Skin epidermis (tissue), 12 donors: Measurements from ENCODE around the gene ERICH4.
"Not testable (repeated sequence)": the region's sequence is repeated elsewhere in the genome, so short reads cannot be mapped to it uniquely, and the experiment has no call there.

Experiments
- H3K27ac ChIP-seq, 21 experiments: fragments of 200-600 bp; sonication (generic) in 11 of 21; one replicate each; pipeline ENCODE4 v1.5.0; 2020; ENCODE audit warnings: mild to moderate bottlenecking in 3 of 21, inconsistent platforms in 2 of 21, moderate library complexity in 2 of 21
- H3K4me3 ChIP-seq, 7 experiments: fragments of 200-600 bp; sonication (generic) in 2 of 7; one replicate each; pipeline ENCODE4 v1.5.0; 2020; ENCODE audit warnings: inconsistent platforms in 2 of 7, mild to moderate bottlenecking in 2 of 7, moderate library complexity in 1 of 7

ERICH4 gene

GRCh38 chr19:41456342-41456918 is 13.5 kb downstream of the ERICH4 start:
- H3K27ac ChIP-seq = no peak overlapping the region
- no peak overlapping the region for H3K4me3 ChIP-seq

- Histone ChIP-seq H3K4me3 (no peak overlapping the region), H3K27ac (no peak overlapping the region)
Measured at GRCh38 chr19:41457241-41457640, 14.3 kb downstream of the ERICH4 start.

GRCh38 chr19:41462497-41462896 is 19.5 kb downstream of the ERICH4 start:
- no peak overlapping the region for H3K27ac ChIP-seq
- H3K4me3 ChIP-seq = no peak overlapping the region

GRCh38 chr19:41463257-41464256 is 20.6 kb downstream of the ERICH4 start:
- H3K27ac ChIP-seq = peak overlapping the region in 1 of 21 experiments; percentile 42
- H3K4me3 ChIP-seq = not testable (repeated sequence)

- no peak overlapping the region for H3K4me3 ChIP-seq
- H3K27ac ChIP-seq = no peak overlapping the region
Measured at GRCh38 chr19:41476583-41476982, 33.6 kb downstream of the ERICH4 start.

GRCh38 chr19:41478171-41478570 is 35.2 kb downstream of the ERICH4 start:
- H3K27ac ChIP-seq = peak overlapping the region in 3 of 21 experiments; percentile 18 to 57 (median 45)

GRCh38 chr19:41478875-41479756 is 36.2 kb downstream of the ERICH4 start:
- H3K27ac ChIP-seq = peak overlapping the region in 7 of 21 experiments; percentile 9 to 69 (median 43)
- no peak overlapping the region for H3K4me3 ChIP-seq

More at GRCh38 chr19:41478171-41478570, 35.2 kb downstream of the ERICH4 start:
- no peak overlapping the region for H3K4me3 ChIP-seq

GRCh38 chr19:41479757-41480191 is 36.8 kb downstream of the ERICH4 start:
- Histone ChIP-seq H3K27ac (peak overlapping the region in 4 of 21 experiments; percentile 9 to 65 (median 34)), H3K4me3 (no peak overlapping the region)

- peak overlapping the region in 3 of 21 experiments; percentile 4 to 65 (median 24) for H3K27ac ChIP-seq
- no peak overlapping the region for H3K4me3 ChIP-seq
Measured at GRCh38 chr19:41480336-41480735, 37.4 kb downstream of the ERICH4 start.

GRCh38 chr19:41484822-41485221 is 41.9 kb downstream of the ERICH4 start:
- Histone ChIP-seq H3K27ac (no peak overlapping the region), H3K4me3 (no peak overlapping the region)

- H3K4me3 ChIP-seq, H3K27ac ChIP-seq: not testable (repeated sequence)
Measured at GRCh38 chr19:41486953-41487352, 44.0 kb downstream of the ERICH4 start.

GRCh38 chr19:41492843-41493242 is 49.9 kb downstream of the ERICH4 start:
- H3K4me3 ChIP-seq = no peak overlapping the region
- H3K27ac ChIP-seq = no peak overlapping the region
